ENCODE measurements around the gene SPPL3. TPM values are rescaled to one million over a fixed set of nuclear protein-coding genes. Genes with fewer than 3 reads are reported as not detected.

The SPPL3 gene
- total and polyA plus RNA-seq, 2 experiments from 2014 or later = 10.9 to 27.8 TPM

DNA sequence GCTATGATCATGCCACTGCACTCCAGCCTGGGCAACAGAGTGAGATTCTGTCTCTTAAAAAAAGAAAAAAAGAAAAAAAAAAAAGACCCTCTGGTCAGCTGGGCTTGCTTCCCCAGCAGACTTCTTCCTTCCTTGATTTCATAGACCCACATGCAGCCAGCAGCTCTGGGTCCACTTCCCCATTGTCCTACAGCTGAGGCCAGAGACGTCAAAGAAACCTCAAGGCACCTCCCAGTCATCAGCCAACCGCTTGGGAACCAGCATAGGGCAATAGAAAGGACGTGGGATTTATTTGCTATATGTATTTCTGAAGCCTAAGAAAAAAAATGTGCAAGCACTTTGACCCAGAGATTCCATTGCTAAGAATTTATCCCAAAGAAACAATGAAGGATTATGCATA lies 35.4 kb upstream of the SPPL3 start:
- no peaks in the 10 kb centered on the region for H3K9me2 ChIP-seq (ENCODE audit: insufficient read depth)
- ATAC-seq = no peak
- no peaks in the 10 kb centered on the region for H4K20me1 ChIP-seq (replicated peaks; ENCODE audit: insufficient read depth)
- DNase-seq (ENCODE audit: low spot score) = no peak
- no peak overlapping the region for H3K4me2 ChIP-seq
- no peak overlapping the region for H3K4me3 ChIP-seq
- TF ChIP-seq STAT1 (IDR thresholded peaks at IDR 0.05; ENCODE audit: unreplicated experiment) (no peak), EZH2 (IDR thresholded peaks at IDR 0.05; ENCODE audit: low read depth, unreplicated experiment) (no peak), EZH2phosphoT487 (IDR thresholded peaks at IDR 0.05; ENCODE audit: unreplicated experiment) (no peak), ZNF331 (CRISPR knock-in tag; IDR thresholded peaks at IDR 0.05; ENCODE audit: low read depth) (no peak)
- TF ChIP-seq, protein P1, sequence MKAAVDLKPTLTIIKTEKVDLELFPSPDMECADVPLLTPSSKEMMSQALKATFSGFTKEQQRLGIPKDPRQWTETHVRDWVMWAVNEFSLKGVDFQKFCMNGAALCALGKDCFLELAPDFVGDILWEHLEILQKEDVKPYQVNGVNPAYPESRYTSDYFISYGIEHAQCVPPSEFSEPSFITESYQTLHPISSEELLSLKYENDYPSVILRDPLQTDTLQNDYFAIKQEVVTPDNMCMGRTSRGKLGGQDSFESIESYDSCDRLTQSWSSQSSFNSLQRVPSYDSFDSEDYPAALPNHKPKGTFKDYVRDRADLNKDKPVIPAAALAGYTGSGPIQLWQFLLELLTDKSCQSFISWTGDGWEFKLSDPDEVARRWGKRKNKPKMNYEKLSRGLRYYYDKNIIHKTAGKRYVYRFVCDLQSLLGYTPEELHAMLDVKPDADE (IDR thresholded peaks at IDR 0.05) = no peak
- TF ChIP-seq, protein P2, sequence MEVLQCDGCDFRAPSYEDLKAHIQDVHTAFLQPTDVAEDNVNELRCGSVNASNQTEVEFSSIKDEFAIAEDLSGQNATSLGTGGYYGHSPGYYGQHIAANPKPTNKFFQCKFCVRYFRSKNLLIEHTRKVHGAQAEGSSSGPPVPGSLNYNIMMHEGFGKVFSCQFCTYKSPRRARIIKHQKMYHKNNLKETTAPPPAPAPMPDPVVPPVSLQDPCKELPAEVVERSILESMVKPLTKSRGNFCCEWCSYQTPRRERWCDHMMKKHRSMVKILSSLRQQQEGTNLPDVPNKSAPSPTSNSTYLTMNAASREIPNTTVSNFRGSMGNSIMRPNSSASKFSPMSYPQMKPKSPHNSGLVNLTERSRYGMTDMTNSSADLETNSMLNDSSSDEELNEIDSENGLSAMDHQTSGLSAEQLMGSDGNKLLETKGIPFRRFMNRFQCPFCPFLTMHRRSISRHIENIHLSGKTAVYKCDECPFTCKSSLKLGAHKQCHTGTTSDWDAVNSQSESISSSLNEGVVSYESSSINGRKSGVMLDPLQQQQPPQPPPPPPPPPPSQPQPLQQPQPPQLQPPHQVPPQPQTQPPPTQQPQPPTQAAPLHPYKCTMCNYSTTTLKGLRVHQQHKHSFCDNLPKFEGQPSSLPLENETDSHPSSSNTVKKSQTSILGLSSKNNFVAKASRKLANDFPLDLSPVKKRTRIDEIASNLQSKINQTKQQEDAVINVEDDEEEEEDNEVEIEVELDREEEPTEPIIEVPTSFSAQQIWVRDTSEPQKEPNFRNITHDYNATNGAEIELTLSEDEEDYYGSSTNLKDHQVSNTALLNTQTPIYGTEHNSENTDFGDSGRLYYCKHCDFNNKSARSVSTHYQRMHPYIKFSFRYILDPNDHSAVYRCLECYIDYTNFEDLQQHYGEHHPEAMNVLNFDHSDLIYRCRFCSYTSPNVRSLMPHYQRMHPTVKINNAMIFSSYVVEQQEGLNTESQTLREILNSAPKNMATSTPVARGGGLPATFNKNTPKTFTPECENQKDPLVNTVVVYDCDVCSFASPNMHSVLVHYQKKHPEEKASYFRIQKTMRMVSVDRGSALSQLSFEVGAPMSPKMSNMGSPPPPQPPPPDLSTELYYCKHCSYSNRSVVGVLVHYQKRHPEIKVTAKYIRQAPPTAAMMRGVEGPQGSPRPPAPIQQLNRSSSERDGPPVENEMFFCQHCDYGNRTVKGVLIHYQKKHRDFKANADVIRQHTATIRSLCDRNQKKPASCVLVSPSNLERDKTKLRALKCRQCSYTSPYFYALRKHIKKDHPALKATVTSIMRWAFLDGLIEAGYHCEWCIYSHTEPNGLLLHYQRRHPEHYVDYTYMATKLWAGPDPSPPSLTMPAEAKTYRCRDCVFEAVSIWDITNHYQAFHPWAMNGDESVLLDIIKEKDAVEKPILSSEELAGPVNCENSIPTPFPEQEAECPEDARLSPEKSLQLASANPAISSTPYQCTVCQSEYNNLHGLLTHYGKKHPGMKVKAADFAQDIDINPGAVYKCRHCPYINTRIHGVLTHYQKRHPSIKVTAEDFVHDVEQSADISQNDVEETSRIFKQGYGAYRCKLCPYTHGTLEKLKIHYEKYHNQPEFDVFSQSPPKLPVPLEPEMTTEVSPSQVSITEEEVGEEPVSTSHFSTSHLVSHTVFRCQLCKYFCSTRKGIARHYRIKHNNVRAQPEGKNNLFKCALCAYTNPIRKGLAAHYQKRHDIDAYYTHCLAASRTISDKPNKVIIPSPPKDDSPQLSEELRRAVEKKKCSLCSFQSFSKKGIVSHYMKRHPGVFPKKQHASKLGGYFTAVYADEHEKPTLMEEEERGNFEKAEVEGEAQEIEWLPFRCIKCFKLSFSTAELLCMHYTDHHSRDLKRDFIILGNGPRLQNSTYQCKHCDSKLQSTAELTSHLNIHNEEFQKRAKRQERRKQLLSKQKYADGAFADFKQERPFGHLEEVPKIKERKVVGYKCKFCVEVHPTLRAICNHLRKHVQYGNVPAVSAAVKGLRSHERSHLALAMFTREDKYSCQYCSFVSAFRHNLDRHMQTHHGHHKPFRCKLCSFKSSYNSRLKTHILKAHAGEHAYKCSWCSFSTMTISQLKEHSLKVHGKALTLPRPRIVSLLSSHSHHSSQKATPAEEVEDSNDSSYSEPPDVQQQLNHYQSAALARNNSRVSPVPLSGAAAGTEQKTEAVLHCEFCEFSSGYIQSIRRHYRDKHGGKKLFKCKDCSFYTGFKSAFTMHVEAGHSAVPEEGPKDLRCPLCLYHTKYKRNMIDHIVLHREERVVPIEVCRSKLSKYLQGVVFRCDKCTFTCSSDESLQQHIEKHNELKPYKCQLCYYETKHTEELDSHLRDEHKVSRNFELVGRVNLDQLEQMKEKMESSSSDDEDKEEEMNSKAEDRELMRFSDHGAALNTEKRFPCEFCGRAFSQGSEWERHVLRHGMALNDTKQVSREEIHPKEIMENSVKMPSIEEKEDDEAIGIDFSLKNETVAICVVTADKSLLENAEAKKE (CRISPR knock-in tag; IDR thresholded peaks at IDR 0.05) = no peak
- H3K27me3 ChIP-seq (ENCODE audit: insufficient read depth) = no peaks in the 10 kb centered on the region
- Mint-ChIP-seq H3K4me3 (no peak overlapping the region), H3K4me1 (no peaks in the 10 kb centered on the region; the same call in 2 of the 3 replicates), H3K27ac (no peak overlapping the region), H3K9me3 (no peaks in the 10 kb centered on the region), H3K36me3 (ENCODE audit: low read depth) (no peaks in the 10 kb centered on the region), H3K27me3 (ENCODE audit: insufficient read depth, low read depth, poor library complexity) (no peaks in the 10 kb centered on the region)
- H2AFZ ChIP-seq = no peak overlapping the region
- H3K4me1 ChIP-seq (ENCODE audit: insufficient read depth) = no peaks in the 10 kb centered on the region
- no peak overlapping the region for H3K27ac ChIP-seq (ENCODE audit: low read depth)
- H3F3A ChIP-seq (replicated peaks; ENCODE audit: low read depth) = no peaks in the 10 kb centered on the region
- H3K79me2 ChIP-seq (replicated peaks; ENCODE audit: insufficient read depth) = no peaks in the 10 kb centered on the region
- no peaks in the 10 kb centered on the region for H3K36me3 ChIP-seq (ENCODE audit: insufficient read depth)

All from GM23338 (cell line).